Heart right ventricle (tissue), 16 donors: ENCODE results near the gene LGALS1. TPM values are rescaled to one million over a fixed set of nuclear protein-coding genes. Genes with fewer than 3 reads are reported as not detected.

Experiments
- ATAC-seq, 8 donors: fragments of 200-7000 bp; cut with Tn5 transposase; one replicate each; pipeline ENCODE4 v1.9.1; 2020; ENCODE audit warnings: mild to moderate bottlenecking in 8 of 8, moderate library complexity in 8 of 8, moderate number of reproducible peaks in 1 of 8
- DNase-seq, 2 donors: peaks; one replicate each; pipeline ENCODE4 v3.0.0-alpha.2; 2020
- H3K27ac ChIP-seq, 10 donors: fragments of 200-600 bp; sonication (generic) in 2 of 10; one replicate each; pipeline versions ENCODE4 v1.5.0 to v1.8.0; 2020 to 2022; ENCODE audit warnings: mild to moderate bottlenecking in 3 of 10
- H3K27me3 ChIP-seq, 7 donors: fragments of 200-600 bp; one replicate each; pipeline ENCODE4 v1.8.0; 2021 to 2022; ENCODE audit warnings: mild to moderate bottlenecking in 2 of 7
- H3K36me3 ChIP-seq, 9 donors: fragments of 200-600 bp; sonication (generic) in 1 of 9; one replicate each; pipeline versions ENCODE4 v1.5.0 to v1.8.0; 2020 to 2022; ENCODE audit warnings: mild to moderate bottlenecking in 2 of 9
- H3K4me1 ChIP-seq, 9 donors: fragments of 200-600 bp; sonication (generic) in 1 of 9; one replicate each; pipeline versions ENCODE4 v1.5.0 to v1.8.0; 2020 to 2022; ENCODE audit warnings: mild to moderate bottlenecking in 4 of 9
- H3K4me3 ChIP-seq, 10 donors: fragments of 200-600 bp; sonication (generic) in 2 of 10; one replicate each; pipeline versions ENCODE4 v1.5.0 to v1.8.0; 2020 to 2022; ENCODE audit warnings: mild to moderate bottlenecking in 7 of 10, moderate library complexity in 2 of 10
- H3K9me3 ChIP-seq, 11 donors: fragments of 200-600 bp in 10 of 11; sonication (generic) in 2 of 11; one replicate each; pipeline versions ENCODE4 v1.5.0 to v1.8.0; 2013 to 2022; ENCODE audit warnings: mild to moderate bottlenecking in 2 of 11, control low read depth in 1 of 11, moderate library complexity in 1 of 11
- WGBS, 2 donors: extraction: QIAGEN DNeasy Blood & Tissue Kit; methylation state at CpG; one replicate each; pipeline ENCODE4 v1.1.7; 2013; ENCODE audit warnings: inconsistent platforms in 1 of 2; 5-methylcytosine and 5-hydroxymethylcytosine counted together
- intact Hi-C, 10 donors: fragments of 100-400 bp; cut with DNase I; formaldehyde crosslinking; loops; one replicate each; pipeline versions ENCODE4 v1.11.1 to v1.14.2; 2022
- polyA plus RNA-seq, 2 donors: library from polyadenylated mRNA; stranded (reverse); fragments of 200-250 nt; gene quantifications; one replicate each; pipeline ENCODE4 v1.2.3, GENCODE V29; 2013
- total RNA-seq, 10 donors: library from RNA; stranded (reverse); fragmentation: NEBNext Ultra II Directional in 3 of 10; extraction: Animal tissue kit (Norgen Biotek cat#: 25700) in 3 of 10; gene quantifications; one replicate each; pipeline versions ENCODE4 v1.2.1 to v1.2.4, GENCODE V29; 2021 to 2023
- TF ChIP-seq, protein P1 (sequence below), 9 donors: fragments of 200-600 bp; sonication (generic) in 2 of 9; IDR thresholded peaks; one replicate each; pipeline versions ENCODE4 v1.5.0 to v1.8.0; 2021 to 2022; ENCODE audit warnings: antibody characterized with exemption in 9 of 9, mild to moderate bottlenecking in 5 of 9, moderate library complexity in 1 of 9
- donor health status: Arrhythmogenic right ventricular cardiomyopathy.
- donor health status: ischemic (EF 13 %, LVEDD 7.1; RV severe dilation, severe dysfunction).
- donor health status: healthy with polysubstance abuse.
- donor health status: DM: no; HTN: yes; CAD: no.
- donor health status: DM: no; HTN: no; CAD: no.
- donor health status: ischemic (EF 25% LVEDD 6.9; RV normal size, moderate dysfunction).
- donor health status: ischemic (EF 25% LVEDD 5.7; RV mildly dilated, moderate dysfunction).
- donor health status: healthy.
- donor health status: DM: yes; HTN: yes; CAD: no.
- donor health status: Ischemic cardiomyopathy.
- donor health status: ischemic (EF 35%, LVEDD 5.7; RV mildly dilated, moderate dysfunction).
- donor health status: nonischemic (EF 11% LVEDD 7.7; RV severe dilation, severe dysfunction).
- donor health status: DM: yes; HTN: yes; CAD: no.
- donor health status: PGD.
- donor health status: ischemic (EF 29% LVEDD 5.4; RV normal size, mild dysfunction).
- donor health status: nonischemic (EF 23%, LVEDD 6.1; RV moderate dilation, normal function).

The LGALS1 gene
- total and polyA plus RNA-seq, 12 donors: 651 to 4,200 (median 803) TPM

GRCh38 chr22:37629928-37630327 is 45.5 kb upstream of the LGALS1 start:
- peaks cover 33 to 66% (median 58%) of the 10 kb centered on the region in 9 donors for H3K4me1 ChIP-seq
- no peaks in the 10 kb centered on the region for H3K9me3 ChIP-seq
- 93% methylated on average over 10 of the region's 10 CpGs for WGBS, 2 donors
- H3K36me3 ChIP-seq: peaks cover 0 to 65% (median 7%) of the 10 kb centered on the region in 9 donors
- H3K27ac ChIP-seq: no peak overlapping the region
- ATAC-seq (no peak), DNase-seq (no peak)
- TF ChIP-seq, protein P1, sequence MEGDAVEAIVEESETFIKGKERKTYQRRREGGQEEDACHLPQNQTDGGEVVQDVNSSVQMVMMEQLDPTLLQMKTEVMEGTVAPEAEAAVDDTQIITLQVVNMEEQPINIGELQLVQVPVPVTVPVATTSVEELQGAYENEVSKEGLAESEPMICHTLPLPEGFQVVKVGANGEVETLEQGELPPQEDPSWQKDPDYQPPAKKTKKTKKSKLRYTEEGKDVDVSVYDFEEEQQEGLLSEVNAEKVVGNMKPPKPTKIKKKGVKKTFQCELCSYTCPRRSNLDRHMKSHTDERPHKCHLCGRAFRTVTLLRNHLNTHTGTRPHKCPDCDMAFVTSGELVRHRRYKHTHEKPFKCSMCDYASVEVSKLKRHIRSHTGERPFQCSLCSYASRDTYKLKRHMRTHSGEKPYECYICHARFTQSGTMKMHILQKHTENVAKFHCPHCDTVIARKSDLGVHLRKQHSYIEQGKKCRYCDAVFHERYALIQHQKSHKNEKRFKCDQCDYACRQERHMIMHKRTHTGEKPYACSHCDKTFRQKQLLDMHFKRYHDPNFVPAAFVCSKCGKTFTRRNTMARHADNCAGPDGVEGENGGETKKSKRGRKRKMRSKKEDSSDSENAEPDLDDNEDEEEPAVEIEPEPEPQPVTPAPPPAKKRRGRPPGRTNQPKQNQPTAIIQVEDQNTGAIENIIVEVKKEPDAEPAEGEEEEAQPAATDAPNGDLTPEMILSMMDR (IDR thresholded peaks at IDR 0.05): no peak
- H3K4me3 ChIP-seq: no peak overlapping the region
- H3K27me3 ChIP-seq: no peaks in the 10 kb centered on the region
- intact Hi-C loops: loop anchor here in 3 of 10 donors (5.0 to 10.0 kb wide), 3 partner anchors 52 to 235 kb away; no protein-coding TSS in a partner anchor

GRCh38 chr22:37630839-37631435 is 44.5 kb upstream of the LGALS1 start:
- ATAC-seq (no peak), DNase-seq (no peak)
- Histone ChIP-seq H3K27me3 (no peaks in the 10 kb centered on the region), H3K4me1 (peaks cover 29 to 69% (median 55%) of the 10 kb centered on the region in 9 donors), H3K4me3 (no peak overlapping the region), H3K9me3 (no peaks in the 10 kb centered on the region), H3K27ac (peak overlapping the region in 5 of 10 donors; percentile 19 to 96 (median 87)), H3K36me3 (peaks cover 0 to 55% (median 7%) of the 10 kb centered on the region in 9 donors)
- TF ChIP-seq, protein P1 (IDR thresholded peaks at IDR 0.05): no peak
- 82 to 87% methylated on average over 9 of the region's 9 CpGs for WGBS, 2 donors
- intact Hi-C loops: no loop called here

DNA sequence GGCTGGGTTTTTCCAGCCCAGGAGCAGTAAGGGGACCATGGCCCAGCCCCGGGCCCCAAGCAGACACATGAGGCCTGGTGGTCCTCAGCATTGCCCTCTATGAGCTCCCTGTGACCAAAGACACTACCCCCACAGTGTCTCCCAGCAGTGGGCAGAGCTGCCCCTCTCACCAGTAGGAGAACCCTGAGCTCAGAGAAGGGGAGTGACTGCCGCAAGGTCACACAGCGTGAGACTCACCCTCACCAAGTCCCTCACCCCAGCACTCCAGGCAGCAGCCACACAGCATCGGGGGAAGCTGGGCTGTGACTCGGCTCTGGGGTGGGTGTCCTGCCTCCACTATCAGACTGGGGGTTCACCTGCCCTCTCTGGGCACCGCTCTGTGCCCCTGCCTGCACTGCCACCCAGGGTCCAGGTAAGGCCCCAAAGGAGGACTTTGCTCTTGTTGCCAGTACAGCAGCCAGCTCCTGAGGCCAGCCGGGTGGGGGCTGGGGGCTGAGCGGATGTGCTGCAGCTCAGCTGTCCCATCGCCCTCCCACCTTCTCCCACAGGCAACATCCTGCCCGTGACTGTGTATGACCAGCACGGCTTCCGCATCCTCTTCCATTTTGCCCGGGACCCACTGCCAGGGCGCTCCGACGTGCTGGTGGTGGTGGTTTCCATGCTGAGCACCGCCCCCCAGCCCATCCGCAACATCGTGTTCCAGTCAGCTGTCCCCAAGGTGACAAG is 43.8 kb upstream of the LGALS1 start:
- H3K4me3 ChIP-seq: peak overlapping the region in 1 of 10 donors; percentile 6
- DNase-seq (no peak), ATAC-seq (no peak)
- H3K27ac ChIP-seq: peak overlapping the region in 7 of 10 donors; percentile 5 to 96 (median 51)
- no peaks in the 10 kb centered on the region for H3K27me3 ChIP-seq
- peaks cover 24 to 69% (median 49%) of the 10 kb centered on the region in 9 donors for H3K4me1 ChIP-seq
- intact Hi-C loops: no loop called here
- no peaks in the 10 kb centered on the region for H3K9me3 ChIP-seq
- TF ChIP-seq, protein P1 (IDR thresholded peaks at IDR 0.05): no peak
- H3K36me3 ChIP-seq: peaks cover 0 to 52% (median 7%) of the 10 kb centered on the region in 9 donors
- WGBS, 2 donors: 79 to 83% methylated on average over 19 of the region's 19 CpGs

GRCh38 chr22:37632174-37633088 is 43.0 kb upstream of the LGALS1 start:
- TF ChIP-seq, protein P1 (IDR thresholded peaks at IDR 0.05): no peak
- ATAC-seq: no peak
- H3K27ac ChIP-seq: peak overlapping the region; percentile 16 to 96 (median 86)
- peaks cover 0 to 48% (median 7%) of the 10 kb centered on the region in 9 donors for H3K36me3 ChIP-seq
- no peak for DNase-seq
- H3K4me1 ChIP-seq: peaks cover 17 to 69% (median 40%) of the 10 kb centered on the region in 9 donors
- H3K4me3 ChIP-seq: peak overlapping the region in 1 of 10 donors; percentile 6
- H3K9me3 ChIP-seq: no peaks in the 10 kb centered on the region
- intact Hi-C loops: no loop called here
- WGBS, 2 donors: 82 to 85% methylated on average over 14 of the region's 14 CpGs
- H3K27me3 ChIP-seq: no peaks in the 10 kb centered on the region
